Neural crest cell (in vitro differentiated cells): ENCODE measurements around the gene KCNMB3. TPM values are rescaled to one million over a fixed set of nuclear protein-coding genes. Genes with fewer than 3 reads are reported as not detected.
A peak's percentile ranks its signal among the peaks of the same experiment; 100 is the strongest.
"Not testable (repeated sequence)": the region's sequence is repeated elsewhere in the genome, so short reads cannot be mapped to it uniquely, and the experiment has no call there.

Experiments used
- DNase-seq: peaks from one replicate; pipeline ENCODE4 v3.0.0; 2021; ENCODE audit warnings: low read depth, mixed read lengths, low spot score
- H3K27ac Mint-ChIP-seq: one replicate; pipeline ENCODE4 v1.8.0; 2021; ENCODE audit warnings: mild to moderate bottlenecking, mixed read lengths; ENCODE audit not compliant: unreplicated experiment
- H3K27me3 Mint-ChIP-seq: 2 replicates; pipeline ENCODE4 v1.8.0; 2021; ENCODE audit warnings: low read depth, mild to moderate bottlenecking, mixed read lengths
- H3K36me3 Mint-ChIP-seq: 2 replicates; pipeline ENCODE4 v1.8.0; 2021; ENCODE audit warnings: low read depth, mild to moderate bottlenecking, mixed read lengths
- H3K4me1 Mint-ChIP-seq: 2 replicates; pipeline ENCODE4 v1.8.0; 2021; ENCODE audit warnings: mixed read lengths
- H3K4me3 Mint-ChIP-seq: one replicate; pipeline ENCODE4 v1.8.0; 2021; ENCODE audit warnings: mild to moderate bottlenecking, mixed read lengths
- H3K9me3 Mint-ChIP-seq: 2 replicates; pipeline ENCODE4 v1.8.0; 2021; ENCODE audit warnings: mixed read lengths
- CTCF ChIP-seq: fragments of 200-600 bp; sonication (generic); conservative IDR thresholded peaks from 2 replicates; pipeline ENCODE4 v1.5.0; 2021; ENCODE audit warnings: antibody characterized with exemption, mild to moderate bottlenecking
- total RNA-seq: library from RNA; stranded (reverse); gene quantifications from 2 replicates; pipeline ENCODE4 v1.2.1, GENCODE V29; 2021

Gene KCNMB3
- total RNA-seq, 1 donor from 2014 or later: 3.1 TPM

- DNase-seq: no peak
- H3K27me3 Mint-ChIP-seq: no peaks in the 10 kb centered on the region
Observed at GRCh38 chr3:179264449-179264848, 13.5 kb upstream of the KCNMB3 start.

GRCh38 chr3:179263134-179263533 lies 12.2 kb upstream of the KCNMB3 start:
- TF ChIP-seq CTCF: no peak
- Mint-ChIP-seq H3K36me3 (peaks cover 25% of the 10 kb centered on the region), H3K4me1 (peaks cover 3% of the 10 kb centered on the region), H3K9me3 (peaks cover 13% of the 10 kb centered on the region), H3K27me3 (no peaks in the 10 kb centered on the region), H3K4me3 (no peak overlapping the region), H3K27ac (no peak overlapping the region)
- no peak for DNase-seq

More at GRCh38 chr3:179264449-179264848, 13.5 kb upstream of the KCNMB3 start:
- Mint-ChIP-seq H3K27ac (no peak overlapping the region), H3K9me3 (peaks cover 7% of the 10 kb centered on the region), H3K4me3 (no peak overlapping the region), H3K4me1 (peaks cover 12% of the 10 kb centered on the region), H3K36me3 (peaks cover 17% of the 10 kb centered on the region)
- no peak for TF ChIP-seq CTCF

GRCh38 chr3:179260949-179261765 lies 10.2 kb upstream of the KCNMB3 start:
- Mint-ChIP-seq H3K27me3 (no peaks in the 10 kb centered on the region), H3K9me3 (peaks cover 13% of the 10 kb centered on the region), H3K36me3 (peaks cover 27% of the 10 kb centered on the region), H3K4me3 (peak overlapping the region; percentile 85), H3K4me1 (peaks cover 3% of the 10 kb centered on the region), H3K27ac (no peak overlapping the region)
- peak; percentile 50 for DNase-seq
- TF ChIP-seq CTCF: no peak

- H3K9me3 Mint-ChIP-seq: peaks cover 19% of the 10 kb centered on the region
- H3K27ac Mint-ChIP-seq, H3K27me3 Mint-ChIP-seq, H3K4me1 Mint-ChIP-seq, DNase-seq: not testable (repeated sequence)
- peak overlapping the region; percentile 79 for H3K4me3 Mint-ChIP-seq
- peaks cover 35% of the 10 kb centered on the region for H3K36me3 Mint-ChIP-seq
Observed at GRCh38 chr3:179259959-179260756, 9.2 kb upstream of the KCNMB3 start.

- H3K4me3 Mint-ChIP-seq: no peak overlapping the region
- H3K36me3 Mint-ChIP-seq: peaks cover 35% of the 10 kb centered on the region
- no peak for TF ChIP-seq CTCF
Observed at GRCh38 chr3:179258820-179259219, 7.9 kb upstream of the KCNMB3 start.

GRCh38 chr3:179257742-179258141 lies 6.8 kb upstream of the KCNMB3 start:
- H3K27me3 Mint-ChIP-seq, H3K27ac Mint-ChIP-seq, DNase-seq, H3K4me1 Mint-ChIP-seq, H3K4me3 Mint-ChIP-seq: not testable (repeated sequence)
- Mint-ChIP-seq H3K36me3 (peaks cover 35% of the 10 kb centered on the region), H3K9me3 (peaks cover 19% of the 10 kb centered on the region)

More at GRCh38 chr3:179258820-179259219, 7.9 kb upstream of the KCNMB3 start:
- Mint-ChIP-seq H3K27ac (peak overlapping the region; percentile 46), H3K9me3 (peaks cover 19% of the 10 kb centered on the region), H3K4me1 (peaks cover 8% of the 10 kb centered on the region), H3K27me3 (no peaks in the 10 kb centered on the region)
- DNase-seq: no peak
